Mammary epithelial cell (primary cell): ENCODE results near the gene L3MBTL3.

Experiments used
- EZH2 ChIP-seq: IDR thresholded peaks from 2 replicates; pipeline ENCODE4 v1.6.1; 2012; ENCODE audit warnings: low read length, inconsistent platforms, borderline replicate concordance
- TF ChIP-seq, protein P1 (sequence below), 2 donors: IDR thresholded peaks in 1 of 2; conservative IDR thresholded peaks in 1 of 2; 2 replicates each; pipeline ENCODE4 v1.5.1; 2011 to 2012; ENCODE audit warnings: inconsistent platforms in 2 of 2, low read length in 2 of 2, mild to moderate bottlenecking in 2 of 2, control low read depth in 1 of 2, low read depth in 1 of 2; ENCODE audit not compliant: insufficient read depth in 1 of 2; ENCODE audit errors: extremely low read depth in 1 of 2

DNA sequence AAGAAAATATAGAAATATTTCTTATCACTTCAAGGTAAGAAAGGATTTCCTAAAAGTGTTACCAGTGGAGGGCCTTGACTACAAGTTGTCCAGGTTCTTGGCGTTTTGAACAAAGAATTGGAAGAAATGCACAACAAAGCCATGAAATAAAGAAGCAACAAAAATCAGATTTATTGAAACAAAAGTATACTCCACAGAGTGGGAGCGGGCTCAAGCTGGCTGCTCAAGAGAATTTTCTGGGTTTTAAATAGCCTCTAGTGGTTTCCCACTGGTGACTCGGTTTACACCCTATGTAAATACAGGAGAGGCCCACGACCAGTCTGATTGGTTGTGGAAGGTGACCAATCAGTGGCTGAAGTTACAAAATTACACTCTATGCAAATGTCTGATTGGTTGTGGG lies 140.2 kb downstream of the L3MBTL3 start:
- TF ChIP-seq EZH2 = no peak
- TF ChIP-seq, protein P1, sequence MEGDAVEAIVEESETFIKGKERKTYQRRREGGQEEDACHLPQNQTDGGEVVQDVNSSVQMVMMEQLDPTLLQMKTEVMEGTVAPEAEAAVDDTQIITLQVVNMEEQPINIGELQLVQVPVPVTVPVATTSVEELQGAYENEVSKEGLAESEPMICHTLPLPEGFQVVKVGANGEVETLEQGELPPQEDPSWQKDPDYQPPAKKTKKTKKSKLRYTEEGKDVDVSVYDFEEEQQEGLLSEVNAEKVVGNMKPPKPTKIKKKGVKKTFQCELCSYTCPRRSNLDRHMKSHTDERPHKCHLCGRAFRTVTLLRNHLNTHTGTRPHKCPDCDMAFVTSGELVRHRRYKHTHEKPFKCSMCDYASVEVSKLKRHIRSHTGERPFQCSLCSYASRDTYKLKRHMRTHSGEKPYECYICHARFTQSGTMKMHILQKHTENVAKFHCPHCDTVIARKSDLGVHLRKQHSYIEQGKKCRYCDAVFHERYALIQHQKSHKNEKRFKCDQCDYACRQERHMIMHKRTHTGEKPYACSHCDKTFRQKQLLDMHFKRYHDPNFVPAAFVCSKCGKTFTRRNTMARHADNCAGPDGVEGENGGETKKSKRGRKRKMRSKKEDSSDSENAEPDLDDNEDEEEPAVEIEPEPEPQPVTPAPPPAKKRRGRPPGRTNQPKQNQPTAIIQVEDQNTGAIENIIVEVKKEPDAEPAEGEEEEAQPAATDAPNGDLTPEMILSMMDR (conservative IDR thresholded peaks at IDR 0.05 in 1 of 2, IDR thresholded peaks at IDR 0.05 in 1 of 2; ENCODE audit: extremely low read depth in 1 of 2, insufficient read depth in 1 of 2, low read depth in 1 of 2, low read length in 2 of 2) = no peak
